H1 (cell line): ENCODE measurements around the gene ASIC1. TPM values are rescaled to one million over a fixed set of nuclear protein-coding genes. Genes with fewer than 3 reads are reported as not detected.

ENCODE experiments used
- SP1 ChIP-seq: IDR thresholded peaks from 2 replicates; pipeline ENCODE4 v1.6.1; 2011; ENCODE audit warnings: low read depth, low read length
- polyA plus RNA-seq, 7 experiments: library from polyadenylated mRNA; depleted of rRNA in 3 of 7; stranded (reverse) in 5 of 7; unstranded in 2 of 7; fragments of >200 nt in 5 of 7; fragments of 200-250 nt in 2 of 7; gene quantifications; 1 replicate in 5 of 7; 2 replicates in 1 of 7; 4 replicates in 1 of 7; pipeline versions ENCODE4 v1.2.1 to v1.2.3, GENCODE V29; 2011 to 2013; ENCODE audit warnings: missing spikeins in 2 of 7, mixed read lengths in 2 of 7
- total RNA-seq: library from RNA; stranded (reverse); fragmentation: NEBNext Ultra II Directional; extraction: Animal tissue kit (Norgen Biotek cat#: 25700); gene quantifications from 2 replicates; pipeline ENCODE4 v1.2.1, GENCODE V29; 2021

Gene ASIC1
- total and polyA plus RNA-seq, 2 of the 8 experiments (the other 6 are each of a cell fraction or from before 2014, with no cell fraction given): 2.4 to 4.4 TPM

DNA sequence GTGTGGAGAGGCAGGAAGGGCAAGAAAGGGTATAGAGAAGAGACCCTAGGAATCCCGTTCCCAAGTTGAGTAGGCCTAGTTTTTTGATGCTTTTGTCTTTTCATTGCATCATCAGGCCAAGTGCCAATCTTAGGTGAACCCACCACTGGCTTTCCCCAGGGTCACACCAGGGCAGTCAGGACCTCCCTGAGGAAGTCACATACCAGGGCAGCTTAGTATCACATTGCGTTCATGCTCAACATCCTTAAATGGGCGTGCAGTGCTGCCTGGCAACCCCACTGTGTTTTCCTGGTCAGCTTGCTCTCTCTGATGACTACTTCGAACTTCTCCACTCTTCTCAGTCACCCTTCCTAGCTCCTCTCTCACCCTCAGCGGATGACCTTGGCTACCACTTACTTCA lies 9.0 kb downstream of the ASIC1 start (continued):
- TF ChIP-seq SP1: no peak
